K562 (cell line): ENCODE results near the gene FAM240A. TPM values are rescaled to one million over a fixed set of nuclear protein-coding genes. Genes with fewer than 3 reads are reported as not detected.

ENCODE experiments used
- ATAC-seq: fragments of 200-7000 bp; cut with Tn5 transposase; 3 replicates; pipeline ENCODE4 v1.9.1; 2020; ENCODE audit warnings: moderate library complexity
- BruUV-seq: library from RNA; stranded (reverse); fragments of 400-500 nt; replicated peaks from 2 replicates; lab custom pipeline; 2021; lab: Mats Ljungman, UMichigan
- CTCF ChIA-PET: fragments of 300-600 bp; formaldehyde crosslinking; extraction: SDS; loops from one replicate; lab custom pipeline; 2021; ENCODE audit warnings: low intra/inter-chr PET ratio; lab: Yijun Ruan, JAX
- POLR2A ChIA-PET: fragments of 300-600, 350-650 bp; sonication (Branson Sonifier 250); formaldehyde crosslinking; extraction: SDS; loops from one replicate; lab custom pipeline; 2021; ENCODE audit warnings: antibody characterized with exemption, inconsistent platforms; lab: Yijun Ruan, JAX
- DNase-seq, 4 experiments: peaks; one replicate each; pipeline versions ENCODE4 v3.0.0 to v3.0.0-alpha.2; 2011 to 2018; ENCODE audit warnings: low spot score in 3 of 4, mixed read lengths in 3 of 4; ENCODE audit errors: extremely low read depth in 1 of 4
- FAIRE-seq: peaks from 2 replicates; lab custom pipeline; 2011; peaks lifted over from hg19 to GRCh38; lab: Jason Lieb, UNC
- H2AFZ ChIP-seq: 2 replicates; pipeline ENCODE4 v1.6.0; 2011; ENCODE audit warnings: low read depth, low read length, control low read depth, inconsistent platforms
- H3K27ac ChIP-seq: fragments of 200-600 bp; 3 replicates; pipeline ENCODE4 v1.8.0; 2011; ENCODE audit warnings: low read depth, mild to moderate bottlenecking, control low read depth, inconsistent platforms, low read length, moderate library complexity, mixed read lengths; ENCODE audit errors: extremely low read depth
- H3K27me3 ChIP-seq, 2 experiments: fragments of 300-600 bp in 1 of 2; 2 replicates in 1 of 2; 3 replicates in 1 of 2; pipeline versions ENCODE4 v1.6.0 to v1.8.0; 2011; ENCODE audit warnings: inconsistent platforms in 2 of 2, low read length in 2 of 2, mild to moderate bottlenecking in 1 of 2, mixed read lengths in 1 of 2, moderate library complexity in 1 of 2; ENCODE audit not compliant: control insufficient read depth in 2 of 2, insufficient read depth in 2 of 2
- H3K36me3 ChIP-seq: fragments of 300-600 bp; 3 replicates; pipeline ENCODE4 v1.8.0; 2011; ENCODE audit warnings: mild to moderate bottlenecking, low read length, inconsistent platforms; ENCODE audit not compliant: control insufficient read depth, insufficient read depth
- H3K4me1 ChIP-seq, 2 experiments: fragments of 200-600 bp in 1 of 2; replicated peaks in 1 of 2; 2 replicates in 1 of 2; 3 replicates in 1 of 2; pipeline versions ENCODE4 v1.5.1 to v1.8.0; 2011; ENCODE audit warnings: inconsistent platforms in 2 of 2, low read length in 2 of 2, mild to moderate bottlenecking in 1 of 2, mixed read lengths in 1 of 2, moderate library complexity in 1 of 2; ENCODE audit not compliant: control insufficient read depth in 2 of 2, insufficient read depth in 2 of 2
- H3K4me2 ChIP-seq: 2 replicates; pipeline ENCODE4 v1.6.1; 2011; ENCODE audit warnings: low read length, control low read depth, inconsistent platforms, mixed read lengths; ENCODE audit not compliant: insufficient read depth
- H3K4me3 ChIP-seq: fragments of 200-600 bp; sonication (generic), shearing (Covaris generic); 2 replicates; pipeline ENCODE4 v1.5.1; 2016; ENCODE audit warnings: control low read depth, inconsistent platforms
- H3K79me2 ChIP-seq: fragments of 200-600 bp; 3 replicates; pipeline ENCODE4 v1.8.0; 2011; ENCODE audit warnings: low read length, inconsistent platforms; ENCODE audit not compliant: control insufficient read depth, insufficient read depth
- H3K9ac ChIP-seq, 2 experiments: 2 replicates each; pipeline versions ENCODE4 v1.6.0 to v1.6.1; 2011; ENCODE audit warnings: low read depth in 2 of 2, low read length in 2 of 2, control low read depth in 1 of 2, inconsistent platforms in 1 of 2, mild to moderate bottlenecking in 1 of 2, mixed read lengths in 1 of 2; ENCODE audit not compliant: insufficient read depth in 1 of 2
- H3K9me1 ChIP-seq: one replicate; pipeline ENCODE4 v1.6.0; 2011; ENCODE audit warnings: inconsistent platforms, mild to moderate bottlenecking, low read length, moderate library complexity; ENCODE audit not compliant: control insufficient read depth, insufficient read depth
- H3K9me3 ChIP-seq: replicated peaks from 2 replicates; pipeline ENCODE4 v1.5.1; 2011; ENCODE audit warnings: low read depth, low read length, inconsistent platforms; ENCODE audit not compliant: control insufficient read depth, insufficient read depth
- H4K20me1 ChIP-seq: replicated peaks from 2 replicates; pipeline ENCODE4 v1.6.1; 2011; ENCODE audit warnings: low read length, inconsistent platforms, mixed read lengths; ENCODE audit not compliant: control insufficient read depth, insufficient read depth
- FOXA3 ChIP-seq, 2 experiments: fragments of 450-650 bp in 1 of 2; sonication (generic) in 1 of 2; formaldehyde crosslinking; IDR thresholded peaks in 1 of 2; conservative IDR thresholded peaks in 1 of 2; 2 replicates each; pipeline versions ENCODE4 v1.4.0 to v1.8.0; 2020 to 2022; ENCODE audit warnings: mild to moderate bottlenecking in 2 of 2, missing genetic modification reagents in 1 of 2
- MYC ChIP-seq, 2 experiments: fragments of 250-450 bp in 1 of 2; sonication (Bioruptor Pico) in 1 of 2; IDR thresholded peaks; 2 replicates each; pipeline versions ENCODE4 v1.5.1 to v1.6.1; 2012 to 2021; ENCODE audit warnings: low read depth in 2 of 2, borderline replicate concordance in 1 of 2, improper control_type of control experiment in 1 of 2, low read length in 1 of 2, mild to moderate bottlenecking in 1 of 2, moderate library complexity in 1 of 2
- ZBTB7A ChIP-seq: IDR thresholded peaks from 2 replicates; pipeline ENCODE4 v1.6.1; 2011; ENCODE audit warnings: low read depth, mild to moderate bottlenecking, low read length, moderate library complexity, borderline replicate concordance; ENCODE audit not compliant: control insufficient read depth
- ZNF217 ChIP-seq: sonication (generic); formaldehyde crosslinking; IDR thresholded peaks from 2 replicates; pipeline ENCODE4 v1.8.0; 2022; ENCODE audit warnings: mild to moderate bottlenecking, missing genetic modification reagents
- ZNF263 ChIP-seq: sonication (generic); formaldehyde crosslinking; IDR thresholded peaks from 2 replicates; pipeline ENCODE4 v1.8.0; 2022; ENCODE audit warnings: mild to moderate bottlenecking, missing genetic modification reagents, borderline replicate concordance
- ZNF445 ChIP-seq: fragments of 250-450 bp; sonication (Bioruptor Pico); IDR thresholded peaks from 2 replicates; pipeline ENCODE4 v1.4.0; 2020; ENCODE audit warnings: low read depth, mild to moderate bottlenecking, moderate library complexity
- ZNF57 ChIP-seq: fragments of 450-650 bp; formaldehyde crosslinking; IDR thresholded peaks from 2 replicates; pipeline ENCODE4 v1.4.0; 2020; ENCODE audit warnings: mild to moderate bottlenecking, moderate library complexity
- ZNF644 ChIP-seq: fragments of 200-800 bp; sonication (Bioruptor generic); IDR thresholded peaks from 2 replicates; pipeline ENCODE4 v1.6.1; 2016; ENCODE audit warnings: low read depth, missing genetic modification characterization, missing compliant biosample characterization
- WGBS: fragments of 100-300 bp; shearing (Covaris generic); methylation state at CpG from one replicate; pipeline ENCODE4 v1.1.6; 2016; ENCODE audit warnings: low coverage, mixed read lengths; ENCODE audit not compliant: insufficient coverage; ENCODE audit errors: missing lambda C conversion rate; 5-methylcytosine and 5-hydroxymethylcytosine counted together
- in situ Hi-C: fragments of 300-500 bp; cut with MboI; formaldehyde crosslinking; loops from 4 replicates; pipeline ENCODE4 v1.15.0; 2018; ENCODE audit warnings: inconsistent platforms, mixed read lengths
- intact Hi-C: fragments of 100-400 bp; cut with micrococcal nuclease; formaldehyde crosslinking; loops from 2 replicates; pipeline ENCODE4 v1.14.2; 2022
- polyA plus RNA-seq, 8 experiments: library from polyadenylated mRNA; depleted of rRNA in 4 of 8; stranded (reverse) in 5 of 8; unstranded in 3 of 8; fragments of >200 nt; fragmentation: Nextera tagmentation in 2 of 8; fragmentation: Illumina TruSeq in 1 of 8; extraction: Ambion mirVana in 2 of 8; extraction: Trizol in 1 of 8; gene quantifications; 2 replicates each; pipeline versions ENCODE4 v1.2.1 to v1.2.3, GENCODE V29; 2011 to 2014; ENCODE audit warnings: inconsistent platforms in 1 of 8, missing spikeins in 1 of 8
- total RNA-seq, 7 experiments: library from RNA; depleted of rRNA in 6 of 7; stranded (reverse); fragments of >200 nt in 6 of 7; fragmentation: Illumina TruSeq in 2 of 7; extraction: Trizol in 2 of 7; gene quantifications; 2 replicates each; pipeline versions ENCODE4 v1.2.1 to v1.2.3, GENCODE V29; 2011 to 2021; ENCODE audit warnings: low replicate concordance in 1 of 7
- TF ChIP-seq, protein P1 (sequence below), 2 experiments: IDR thresholded peaks; 2 replicates each; pipeline ENCODE4 v1.6.1; 2012; ENCODE audit warnings: improper control_type of control experiment in 2 of 2, low read depth in 2 of 2, low read length in 2 of 2, borderline replicate concordance in 1 of 2
- TF ChIP-seq, protein P2 (sequence below), 2 experiments: IDR thresholded peaks; 2 replicates each; pipeline ENCODE4 v1.6.1; 2011; ENCODE audit warnings: borderline replicate concordance in 1 of 2, control low read depth in 1 of 2, low read depth in 1 of 2, low read length in 1 of 2, mild to moderate bottlenecking in 1 of 2, mixed read lengths in 1 of 2, moderate library complexity in 1 of 2; ENCODE audit not compliant: insufficient read depth in 1 of 2, insufficient read length in 1 of 2, poor library complexity in 1 of 2, severe bottlenecking in 1 of 2; ENCODE audit errors: extremely low read depth in 1 of 2

Gene FAM240A
- total and polyA plus RNA-seq, 9 of the 15 experiments (the other 6 are each of a cell fraction or from before 2014, with no cell fraction given) = not detected

DNA sequence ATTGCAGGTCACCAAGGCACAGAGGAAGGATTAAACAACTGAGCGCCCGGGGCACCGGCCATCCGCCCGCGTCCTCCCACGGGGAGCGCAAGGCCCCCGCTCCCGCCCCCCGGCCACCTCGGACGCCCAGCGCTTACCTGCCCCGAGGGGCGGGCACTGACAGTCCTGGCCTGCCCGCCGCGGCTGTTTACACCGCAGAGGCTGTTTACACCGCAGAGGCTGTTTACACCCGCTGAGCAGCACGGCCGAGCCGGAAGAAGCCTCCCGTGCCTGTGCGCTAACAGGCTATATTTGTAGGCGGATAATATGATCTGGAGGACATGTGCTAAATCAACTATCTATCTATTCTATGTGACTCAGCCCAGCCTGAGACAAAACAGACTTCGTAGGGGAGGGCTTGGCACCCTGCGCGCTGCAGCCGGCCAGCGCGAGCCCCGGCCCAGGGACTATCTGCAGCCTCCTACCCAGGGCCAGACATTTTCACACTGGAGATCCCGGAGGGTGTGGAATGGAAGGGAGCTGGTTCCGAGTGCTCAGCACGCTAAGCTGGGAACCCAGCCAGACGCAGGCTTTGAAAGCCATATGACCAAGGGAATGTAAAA, 46.2 kb upstream of the FAM240A start, which contains the start of gene LRRC2 (continued):
- TF ChIP-seq ZBTB7A = peak; percentile 21; the same call in 1 of the 2 replicates
- TF ChIP-seq FOXA3 (CRISPR knock-in tag; conservative IDR thresholded peaks at IDR 0.05 in 1 of 2, IDR thresholded peaks at IDR 0.05 in 1 of 2) = peak in 1 of 2 experiments; percentile 25; a peak in 1 of 4 replicates
- TF ChIP-seq MYC (IDR thresholded peaks at IDR 0.05; ENCODE audit: low read depth, low read length) = no peak
- TF ChIP-seq MYC (CRISPR knock-in tag; IDR thresholded peaks at IDR 0.05; ENCODE audit: borderline replicate concordance, low read depth) = no peak
- no peak for TF ChIP-seq ZNF644 (tag)
- TF ChIP-seq, protein P1, sequence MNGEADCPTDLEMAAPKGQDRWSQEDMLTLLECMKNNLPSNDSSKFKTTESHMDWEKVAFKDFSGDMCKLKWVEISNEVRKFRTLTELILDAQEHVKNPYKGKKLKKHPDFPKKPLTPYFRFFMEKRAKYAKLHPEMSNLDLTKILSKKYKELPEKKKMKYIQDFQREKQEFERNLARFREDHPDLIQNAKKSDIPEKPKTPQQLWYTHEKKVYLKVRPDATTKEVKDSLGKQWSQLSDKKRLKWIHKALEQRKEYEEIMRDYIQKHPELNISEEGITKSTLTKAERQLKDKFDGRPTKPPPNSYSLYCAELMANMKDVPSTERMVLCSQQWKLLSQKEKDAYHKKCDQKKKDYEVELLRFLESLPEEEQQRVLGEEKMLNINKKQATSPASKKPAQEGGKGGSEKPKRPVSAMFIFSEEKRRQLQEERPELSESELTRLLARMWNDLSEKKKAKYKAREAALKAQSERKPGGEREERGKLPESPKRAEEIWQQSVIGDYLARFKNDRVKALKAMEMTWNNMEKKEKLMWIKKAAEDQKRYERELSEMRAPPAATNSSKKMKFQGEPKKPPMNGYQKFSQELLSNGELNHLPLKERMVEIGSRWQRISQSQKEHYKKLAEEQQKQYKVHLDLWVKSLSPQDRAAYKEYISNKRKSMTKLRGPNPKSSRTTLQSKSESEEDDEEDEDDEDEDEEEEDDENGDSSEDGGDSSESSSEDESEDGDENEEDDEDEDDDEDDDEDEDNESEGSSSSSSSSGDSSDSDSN (IDR thresholded peaks at IDR 0.05; ENCODE audit: borderline replicate concordance in 1 of 2, low read depth in 2 of 2, low read length in 2 of 2) = no peak
- no peak for TF ChIP-seq ZNF57

DNA sequence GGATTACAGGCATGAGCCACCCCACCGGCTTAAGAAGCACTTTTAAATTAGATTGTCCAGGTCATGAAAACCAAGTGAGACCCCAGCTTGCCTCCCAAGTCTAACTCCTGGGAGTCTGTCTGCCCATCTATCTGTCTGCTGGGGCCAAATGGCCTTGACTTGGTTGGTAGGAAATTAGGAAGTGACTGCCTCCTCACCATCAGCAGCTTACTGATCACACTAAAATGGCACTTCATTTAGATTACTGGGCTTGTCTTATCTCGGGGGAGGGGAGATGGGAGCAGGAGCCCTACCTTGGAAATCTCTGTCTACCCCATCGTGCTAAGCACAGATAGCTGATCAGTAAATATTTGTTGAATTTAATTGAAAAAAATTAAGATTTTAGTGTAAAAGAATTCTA, 40.6 kb upstream of the FAM240A start:
- Histone ChIP-seq H3K4me3 (no peak overlapping the region), H4K20me1 (no peaks in the 10 kb centered on the region), H3K36me3 (no peaks in the 10 kb centered on the region), H2AFZ (no peak overlapping the region), H3K4me1 (peaks cover under 1 to 8% of the 10 kb centered on the region in 2 experiments; a peak in 2 of 5 replicates), H3K27me3 (peaks cover 12 to 21% of the 10 kb centered on the region in 2 experiments; a peak in 4 of 5 replicates), H3K79me2 (no peaks in the 10 kb centered on the region), H3K27ac (no peak overlapping the region), H3K9me1 (no peaks in the 10 kb centered on the region), H3K9me3 (no peaks in the 10 kb centered on the region), H3K4me2 (no peak overlapping the region), H3K9ac (no peak overlapping the region)
- 5% methylated on average over 3 of the region's 3 CpGs for WGBS
- BruUV-seq = no TSS peak
- CTCF ChIA-PET = no interaction called here
- intact Hi-C loops (no loop called here), in situ Hi-C loops (no loop called here)
- POLR2A ChIA-PET = interaction anchor here (0.6 to 0.7 kb wide), 3 partner anchors 14 to 195 kb away, joined by 3 to 5 read pairs (median 3); no protein-coding TSS in a partner anchor
- FAIRE-seq (no peak), ATAC-seq (no peak), DNase-seq (no peak)
- TF ChIP-seq ZNF445 (CRISPR knock-in tag) (no peak), ZNF217 (CRISPR knock-in tag) (no peak), ZNF263 (no peak)
- TF ChIP-seq, protein P2, sequence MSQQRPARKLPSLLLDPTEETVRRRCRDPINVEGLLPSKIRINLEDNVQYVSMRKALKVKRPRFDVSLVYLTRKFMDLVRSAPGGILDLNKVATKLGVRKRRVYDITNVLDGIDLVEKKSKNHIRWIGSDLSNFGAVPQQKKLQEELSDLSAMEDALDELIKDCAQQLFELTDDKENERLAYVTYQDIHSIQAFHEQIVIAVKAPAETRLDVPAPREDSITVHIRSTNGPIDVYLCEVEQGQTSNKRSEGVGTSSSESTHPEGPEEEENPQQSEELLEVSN (IDR thresholded peaks at IDR 0.05; ENCODE audit: borderline replicate concordance in 1 of 2, extremely low read depth in 1 of 2, insufficient read depth in 1 of 2, insufficient read length in 1 of 2, low read depth in 1 of 2, low read length in 1 of 2, poor library complexity in 1 of 2, severe bottlenecking in 1 of 2) = no peak
